Gastrocnemius medialis (tissue), 4 donors: ENCODE data around the gene HMCN1. TPM values are rescaled to one million over a fixed set of nuclear protein-coding genes. Genes with fewer than 3 reads are reported as not detected.

ENCODE experiments used
- ATAC-seq, 2 donors: fragments of 150-250 bp; one replicate each; pipeline ENCODE4 v1.9.1; 2016
- DNase-seq, 2 donors: peaks; one replicate each; pipeline ENCODE4 v3.0.0-alpha.2; 2019
- H3K27ac ChIP-seq, 4 donors: fragments of 200-600 bp; sonication (generic); 1 replicate in 1 of 4; 2 replicates in 3 of 4; pipeline ENCODE4 v1.5.1; 2016 to 2018; ENCODE audit warnings: mild to moderate bottlenecking in 2 of 4, moderate library complexity in 1 of 4
- H3K27me3 ChIP-seq, 3 donors: fragments of 200-600 bp; sonication (generic) in 2 of 3; 1 replicate in 1 of 3; 2 replicates in 2 of 3; pipeline versions ENCODE4 v1.5.1 to v1.6.0; 2016 to 2019; ENCODE audit warnings: mild to moderate bottlenecking in 1 of 3, moderate library complexity in 1 of 3
- H3K36me3 ChIP-seq, 2 donors: fragments of 200-600 bp; sonication (generic) in 1 of 2; one replicate each; pipeline ENCODE4 v1.5.1; 2017 to 2018
- H3K4me1 ChIP-seq, 2 donors: fragments of 200-600 bp; sonication (generic) in 1 of 2; one replicate each; pipeline ENCODE4 v1.5.1; 2016 to 2017; ENCODE audit warnings: mild to moderate bottlenecking in 2 of 2
- H3K4me3 ChIP-seq, 4 donors: fragments of 200-600 bp; sonication (generic) in 3 of 4; 1 replicate in 1 of 4; 2 replicates in 3 of 4; pipeline ENCODE4 v1.5.1; 2016 to 2019; ENCODE audit warnings: mild to moderate bottlenecking in 2 of 4
- H3K9me3 ChIP-seq, 3 donors: fragments of 200-600 bp; sonication (generic) in 2 of 3; 1 replicate in 1 of 3; 2 replicates in 2 of 3; pipeline ENCODE4 v1.5.1; 2016 to 2019
- POLR2A ChIP-seq, 2 donors: fragments of 450-650 bp; IDR thresholded peaks; one replicate each; pipeline ENCODE4 v1.6.1; 2017; ENCODE audit warnings: antibody characterized with exemption in 2 of 2, mild to moderate bottlenecking in 2 of 2, moderate library complexity in 2 of 2
- in situ Hi-C, 4 donors: fragments of 200-750 bp; cut with MboI; loops; one replicate each; pipeline versions ENCODE4 v1.15.0 to v1.8.0; 2017; ENCODE audit warnings: low sequenced_read_pairs in 4 of 4
- intact Hi-C: fragments of 100-400 bp; cut with DNase I; formaldehyde crosslinking; loops from one replicate; pipeline ENCODE4 v1.15.1; 2023; ENCODE audit warnings: low total_unique reads
- total RNA-seq, 4 donors: library from RNA; depleted of rRNA; stranded (reverse); fragments of >200 nt; gene quantifications; one replicate each; pipeline versions ENCODE4 v1.1.0 to v1.2.3, GENCODE V29; 2016
- TF ChIP-seq, protein P1 (sequence below), 5 experiments: fragments of 450-650 bp in 3 of 5; fragments of 200-600 bp in 2 of 5; sonication (generic) in 2 of 5; IDR thresholded peaks in 4 of 5; conservative IDR thresholded peaks in 1 of 5; 1 replicate in 4 of 5; 2 replicates in 1 of 5; pipeline ENCODE4 v1.5.1; 2016 to 2019; ENCODE audit warnings: antibody characterized with exemption in 5 of 5, mild to moderate bottlenecking in 3 of 5, moderate library complexity in 3 of 5

Gene HMCN1
- total RNA-seq, 4 donors from 2014 or later: 2.6 to 7.5 (median 5.1) TPM

DNA sequence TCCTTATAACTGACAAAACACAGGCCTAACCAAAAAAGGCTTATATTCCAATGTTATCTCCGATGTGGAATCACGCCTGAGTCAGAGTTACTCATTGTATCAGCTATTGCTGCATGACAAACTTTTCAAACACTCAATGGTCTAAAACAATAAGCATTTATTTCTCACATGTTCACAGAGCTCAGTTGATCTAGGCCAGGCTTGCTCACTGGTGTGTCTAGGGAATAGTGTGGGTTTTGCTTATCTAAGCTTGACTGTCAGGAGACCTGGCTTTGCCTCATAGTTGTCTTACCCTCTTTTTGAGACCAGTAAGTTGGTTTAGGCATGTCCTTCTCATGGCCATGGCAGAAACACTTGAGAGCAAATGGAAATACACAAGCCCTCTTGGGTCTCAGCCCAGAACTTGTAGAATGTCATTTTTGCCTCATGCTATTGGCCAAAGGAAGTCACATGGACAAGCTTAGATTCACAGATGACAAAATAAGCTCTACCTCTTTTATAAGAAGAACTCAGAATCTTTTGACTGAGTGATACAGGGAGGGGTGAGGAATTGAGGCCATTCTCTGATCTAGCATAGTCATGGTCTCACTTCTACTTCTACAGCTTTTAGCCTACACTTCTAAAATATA lies 130.8 kb downstream of the HMCN1 start:
- Histone ChIP-seq H3K27me3 (no peaks in the 10 kb centered on the region), H3K27ac (no peak overlapping the region), H3K4me3 (no peak overlapping the region), H3K36me3 (no peaks in the 10 kb centered on the region), H3K9me3 (no peaks in the 10 kb centered on the region), H3K4me1 (no peaks in the 10 kb centered on the region)
- intact Hi-C loops: no loop called here
- ATAC-seq (no peak), DNase-seq (no peak)
- TF ChIP-seq POLR2A (IDR thresholded peaks at IDR 0.05): no peak
- TF ChIP-seq, protein P1, sequence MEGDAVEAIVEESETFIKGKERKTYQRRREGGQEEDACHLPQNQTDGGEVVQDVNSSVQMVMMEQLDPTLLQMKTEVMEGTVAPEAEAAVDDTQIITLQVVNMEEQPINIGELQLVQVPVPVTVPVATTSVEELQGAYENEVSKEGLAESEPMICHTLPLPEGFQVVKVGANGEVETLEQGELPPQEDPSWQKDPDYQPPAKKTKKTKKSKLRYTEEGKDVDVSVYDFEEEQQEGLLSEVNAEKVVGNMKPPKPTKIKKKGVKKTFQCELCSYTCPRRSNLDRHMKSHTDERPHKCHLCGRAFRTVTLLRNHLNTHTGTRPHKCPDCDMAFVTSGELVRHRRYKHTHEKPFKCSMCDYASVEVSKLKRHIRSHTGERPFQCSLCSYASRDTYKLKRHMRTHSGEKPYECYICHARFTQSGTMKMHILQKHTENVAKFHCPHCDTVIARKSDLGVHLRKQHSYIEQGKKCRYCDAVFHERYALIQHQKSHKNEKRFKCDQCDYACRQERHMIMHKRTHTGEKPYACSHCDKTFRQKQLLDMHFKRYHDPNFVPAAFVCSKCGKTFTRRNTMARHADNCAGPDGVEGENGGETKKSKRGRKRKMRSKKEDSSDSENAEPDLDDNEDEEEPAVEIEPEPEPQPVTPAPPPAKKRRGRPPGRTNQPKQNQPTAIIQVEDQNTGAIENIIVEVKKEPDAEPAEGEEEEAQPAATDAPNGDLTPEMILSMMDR (IDR thresholded peaks at IDR 0.05 in 4 of 5, conservative IDR thresholded peaks at IDR 0.05 in 1 of 5): no peak
- in situ Hi-C loops: no loop called here

DNA sequence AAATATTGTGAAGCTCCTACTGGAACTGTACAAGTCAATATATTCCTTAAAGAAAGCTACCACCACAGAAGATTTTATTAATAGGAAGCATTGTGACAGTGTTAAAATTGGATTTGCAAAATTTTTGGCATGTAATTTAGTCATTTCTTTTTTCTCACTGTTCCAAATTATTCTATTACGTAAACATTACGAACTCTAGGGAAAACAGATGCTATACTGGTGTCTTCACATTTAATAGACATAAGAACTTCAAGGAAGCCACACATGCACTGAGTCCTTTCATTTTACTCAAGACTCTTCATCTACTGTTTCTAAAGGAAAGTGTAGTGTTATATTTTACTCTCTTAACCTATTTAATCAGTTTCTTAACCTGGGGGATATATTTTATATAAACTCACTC lies 135.4 kb downstream of the HMCN1 start:
- Histone ChIP-seq H3K36me3 (no peaks in the 10 kb centered on the region), H3K27me3 (no peaks in the 10 kb centered on the region), H3K9me3 (no peaks in the 10 kb centered on the region), H3K4me3 (no peak overlapping the region), H3K4me1 (no peaks in the 10 kb centered on the region), H3K27ac (no peak overlapping the region)
- no peak for TF ChIP-seq POLR2A (IDR thresholded peaks at IDR 0.05)
- TF ChIP-seq, protein P1 (IDR thresholded peaks at IDR 0.05 in 4 of 5, conservative IDR thresholded peaks at IDR 0.05 in 1 of 5): no peak
- intact Hi-C loops: no loop called here
- DNase-seq (no peak), ATAC-seq (no peak)
- in situ Hi-C loops: no loop called here

- ATAC-seq (no peak), DNase-seq (no peak)
- intact Hi-C loops: no loop called here
- Histone ChIP-seq H3K27ac (no peak overlapping the region), H3K27me3 (no peaks in the 10 kb centered on the region), H3K4me1 (no peaks in the 10 kb centered on the region), H3K4me3 (no peak overlapping the region), H3K36me3 (no peaks in the 10 kb centered on the region), H3K9me3 (no peaks in the 10 kb centered on the region)
- in situ Hi-C loops: no loop called here
- no peak for TF ChIP-seq POLR2A (IDR thresholded peaks at IDR 0.05)
- TF ChIP-seq, protein P1 (IDR thresholded peaks at IDR 0.05 in 4 of 5, conservative IDR thresholded peaks at IDR 0.05 in 1 of 5): no peak
Measured at GRCh38 chr1:185871627-185872150, 137.5 kb downstream of the HMCN1 start.

GRCh38 chr1:185874246-185874645 lies 140.1 kb downstream of the HMCN1 start:
- H3K27me3 ChIP-seq: no peaks in the 10 kb centered on the region
- no peak overlapping the region for H3K27ac ChIP-seq
- DNase-seq (no peak), ATAC-seq (no peak)
- intact Hi-C loops: no loop called here
- in situ Hi-C loops: no loop called here
- H3K9me3 ChIP-seq: no peaks in the 10 kb centered on the region
- no peaks in the 10 kb centered on the region for H3K4me1 ChIP-seq
- no peak overlapping the region for H3K4me3 ChIP-seq
- TF ChIP-seq POLR2A (IDR thresholded peaks at IDR 0.05): no peak
- TF ChIP-seq, protein P1 (IDR thresholded peaks at IDR 0.05 in 4 of 5, conservative IDR thresholded peaks at IDR 0.05 in 1 of 5): no peak
- no peaks in the 10 kb centered on the region for H3K36me3 ChIP-seq

GRCh38 chr1:185880330-185880729 lies 146.1 kb downstream of the HMCN1 start:
- Histone ChIP-seq H3K27ac (no peak overlapping the region), H3K4me1 (no peaks in the 10 kb centered on the region), H3K27me3 (no peaks in the 10 kb centered on the region), H3K9me3 (no peaks in the 10 kb centered on the region), H3K36me3 (no peaks in the 10 kb centered on the region), H3K4me3 (no peak overlapping the region)
- DNase-seq (no peak), ATAC-seq (no peak)
- in situ Hi-C loops: no loop called here
- TF ChIP-seq POLR2A (IDR thresholded peaks at IDR 0.05): no peak
- TF ChIP-seq, protein P1 (IDR thresholded peaks at IDR 0.05 in 4 of 5, conservative IDR thresholded peaks at IDR 0.05 in 1 of 5): no peak
- intact Hi-C loops: no loop called here
